HG03558 (cell line): ENCODE measurements around the gene PITPNM3.

ENCODE experiments used
- ATAC-seq: cut with Tn5 transposase; IDR thresholded peaks from one replicate; pipeline ENCODE4 v1.9.1; 2021; ENCODE audit warnings: moderate number of reproducible peaks; ENCODE audit not compliant: unreplicated experiment; ENCODE audit errors: extremely low read depth

The PITPNM3 gene

GRCh38 chr17:6554871-6555330 is 1.5 kb downstream of the PITPNM3 start:
- no peak for ATAC-seq

- ATAC-seq: no peak
These were observed 2.0 kb downstream of the PITPNM3 start for GRCh38 chr17:6554342-6554741.

GRCh38 chr17:6551869-6552531 is 4.4 kb downstream of the PITPNM3 start:
- no peak for ATAC-seq

GRCh38 chr17:6551356-6551755 is 5.0 kb downstream of the PITPNM3 start:
- no peak for ATAC-seq

GRCh38 chr17:6549384-6550036 is 6.8 kb downstream of the PITPNM3 start:
- ATAC-seq: no peak

- no peak for ATAC-seq
These were observed 7.6 kb downstream of the PITPNM3 start for GRCh38 chr17:6548578-6549330.

GRCh38 chr17:6548034-6548433 is 8.3 kb downstream of the PITPNM3 start:
- no peak for ATAC-seq

GRCh38 chr17:6547336-6547735 is 9.0 kb downstream of the PITPNM3 start:
- no peak for ATAC-seq

- ATAC-seq: no peak
These were observed 10.2 kb downstream of the PITPNM3 start for GRCh38 chr17:6546069-6546718.

GRCh38 chr17:6545291-6545690 is 11.1 kb downstream of the PITPNM3 start:
- ATAC-seq: no peak

GRCh38 chr17:6544011-6544370 is 12.4 kb downstream of the PITPNM3 start:
- no peak for ATAC-seq

GRCh38 chr17:6543079-6544010 is 13.0 kb downstream of the PITPNM3 start:
- ATAC-seq: no peak

GRCh38 chr17:6542577-6542976 is 13.8 kb downstream of the PITPNM3 start:
- no peak for ATAC-seq

- no peak for ATAC-seq
These were observed 14.5 kb downstream of the PITPNM3 start for GRCh38 chr17:6541886-6542285.

GRCh38 chr17:6539871-6540270 is 16.5 kb downstream of the PITPNM3 start:
- no peak for ATAC-seq

- ATAC-seq: no peak
These were observed 19.7 kb downstream of the PITPNM3 start for GRCh38 chr17:6536566-6537065.

- no peak for ATAC-seq
These were observed 20.3 kb downstream of the PITPNM3 start for GRCh38 chr17:6536053-6536452.

- ATAC-seq: no peak
These were observed 21.4 kb downstream of the PITPNM3 start for GRCh38 chr17:6534846-6535514.

GRCh38 chr17:6532441-6532885 is 23.9 kb downstream of the PITPNM3 start:
- ATAC-seq: no peak
